Stimulated activated CD8-positive, alpha-beta memory T cell treated with anti-CD3 and anti-CD28 coated beads, Interleukin-12 subunit alpha, Interleukin-12 subunit beta, amount 100 ng/mL, for 24 hours (primary cell): ENCODE results near the gene MAN2B2.

Experiments
- DNase-seq: peaks from one replicate; pipeline ENCODE4 v3.0.0-alpha.2; 2020; ENCODE audit errors: extremely low read depth

MAN2B2 gene

DNA sequence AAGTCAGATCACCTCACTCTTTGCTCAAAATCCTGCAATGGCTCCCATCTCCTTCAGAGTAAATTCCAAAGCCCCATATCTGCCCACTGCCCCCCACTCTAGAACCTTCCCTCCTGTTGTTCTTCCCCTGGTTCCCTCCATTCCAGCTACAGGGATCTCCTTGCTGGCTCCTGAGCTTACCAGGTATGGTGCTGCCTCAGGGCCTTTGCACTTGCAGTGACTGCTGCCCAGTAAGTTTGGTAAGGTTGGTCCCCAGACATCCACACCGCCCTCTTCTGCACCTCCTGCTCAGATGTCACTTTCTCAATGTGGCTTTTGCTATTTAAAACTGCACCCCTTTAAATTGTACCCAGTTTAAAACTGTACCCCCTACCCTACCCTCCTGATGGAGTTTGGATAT is 7.8 kb upstream of the MAN2B2 start:
- no peak for DNase-seq

DNA sequence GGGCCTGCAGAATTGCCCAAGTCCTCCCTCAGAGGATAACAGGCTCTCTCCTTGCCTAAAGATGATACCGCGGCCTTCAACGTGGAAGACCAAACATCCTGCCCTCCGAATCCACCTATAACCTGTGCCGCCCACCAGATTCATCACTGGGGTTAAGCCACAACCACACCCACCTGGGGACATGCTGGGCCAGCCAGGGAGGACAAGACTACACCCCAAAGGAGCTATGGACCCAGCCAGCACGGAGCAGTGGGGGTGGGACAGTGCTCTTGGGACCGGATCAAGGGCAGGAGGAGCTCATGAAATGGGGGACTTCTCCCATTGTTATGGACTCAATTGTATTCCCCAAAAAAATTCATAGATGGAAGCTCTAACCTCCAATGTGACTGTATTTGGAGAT is 6.8 kb upstream of the MAN2B2 start:
- no peak for DNase-seq

DNA sequence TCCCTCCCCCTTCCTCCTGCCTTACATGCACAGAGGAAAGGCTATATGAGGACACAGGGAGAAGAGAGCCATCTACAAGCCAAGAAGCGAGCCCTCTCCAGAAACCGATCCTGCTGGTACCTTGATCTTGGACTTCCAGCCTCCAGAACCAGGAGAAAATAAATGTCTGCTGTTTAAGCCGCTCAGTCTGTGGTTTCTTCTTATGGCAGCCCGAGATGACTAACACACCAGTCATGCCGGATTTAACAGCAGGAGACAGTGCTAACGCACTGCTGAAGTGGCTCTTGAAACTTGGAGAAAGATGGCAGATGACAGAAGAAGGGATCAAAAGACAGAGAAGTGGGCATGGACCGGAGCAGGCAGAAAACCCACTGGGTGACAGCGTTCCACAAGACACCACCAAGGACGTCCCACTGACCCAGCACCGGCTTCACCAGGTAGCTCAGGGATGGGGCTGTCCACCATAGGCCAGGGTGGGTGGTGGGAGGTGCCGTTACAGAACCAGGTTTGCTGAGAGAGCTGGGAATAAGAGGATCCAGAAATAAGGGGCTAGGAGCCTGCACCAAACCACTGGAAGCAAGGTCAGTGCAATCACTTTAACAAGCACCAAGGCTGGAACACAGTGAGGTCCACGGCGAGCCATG is 6.2 kb upstream of the MAN2B2 start:
- DNase-seq = no peak

DNA sequence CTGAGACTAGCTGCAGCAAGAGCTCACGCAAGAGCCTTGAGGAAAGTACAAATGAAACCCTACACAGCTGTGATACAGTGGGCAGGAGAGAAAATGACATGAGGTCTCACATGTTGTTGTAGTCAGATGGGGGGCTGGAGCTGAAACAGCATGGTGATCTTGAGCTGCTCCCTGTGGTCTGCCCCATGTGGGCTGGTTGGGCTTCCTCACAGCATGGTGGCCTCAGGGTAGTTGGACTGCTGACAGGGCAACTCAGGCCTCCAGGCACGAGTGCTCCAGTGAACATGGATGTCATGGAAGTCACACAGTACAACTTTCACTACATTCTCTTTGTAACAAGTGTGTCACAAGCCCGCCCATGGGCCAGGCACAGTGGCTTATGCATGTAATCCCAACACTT is 3.4 kb upstream of the MAN2B2 start:
- DNase-seq = no peak

DNA sequence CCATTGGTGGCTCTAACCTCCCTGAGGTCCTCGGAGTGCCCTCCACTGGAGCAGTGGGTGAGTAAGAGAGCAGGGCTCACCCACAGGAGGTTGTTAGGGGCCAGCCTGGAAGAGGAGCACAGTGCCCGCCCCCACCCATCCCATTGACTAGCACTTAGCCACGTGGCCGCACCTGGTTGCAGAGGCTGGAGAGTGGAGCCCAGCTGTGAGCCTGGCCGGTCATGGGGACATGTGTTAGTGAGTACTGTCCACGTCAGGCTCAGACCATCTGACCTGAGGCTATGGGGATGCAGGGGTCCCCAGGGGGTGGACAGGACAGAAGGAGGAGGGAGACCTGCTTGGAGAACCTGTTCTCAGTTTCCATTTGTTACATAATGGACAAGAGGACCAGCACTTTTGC is 1.4 kb upstream of the MAN2B2 start:
- no peak for DNase-seq

DNA sequence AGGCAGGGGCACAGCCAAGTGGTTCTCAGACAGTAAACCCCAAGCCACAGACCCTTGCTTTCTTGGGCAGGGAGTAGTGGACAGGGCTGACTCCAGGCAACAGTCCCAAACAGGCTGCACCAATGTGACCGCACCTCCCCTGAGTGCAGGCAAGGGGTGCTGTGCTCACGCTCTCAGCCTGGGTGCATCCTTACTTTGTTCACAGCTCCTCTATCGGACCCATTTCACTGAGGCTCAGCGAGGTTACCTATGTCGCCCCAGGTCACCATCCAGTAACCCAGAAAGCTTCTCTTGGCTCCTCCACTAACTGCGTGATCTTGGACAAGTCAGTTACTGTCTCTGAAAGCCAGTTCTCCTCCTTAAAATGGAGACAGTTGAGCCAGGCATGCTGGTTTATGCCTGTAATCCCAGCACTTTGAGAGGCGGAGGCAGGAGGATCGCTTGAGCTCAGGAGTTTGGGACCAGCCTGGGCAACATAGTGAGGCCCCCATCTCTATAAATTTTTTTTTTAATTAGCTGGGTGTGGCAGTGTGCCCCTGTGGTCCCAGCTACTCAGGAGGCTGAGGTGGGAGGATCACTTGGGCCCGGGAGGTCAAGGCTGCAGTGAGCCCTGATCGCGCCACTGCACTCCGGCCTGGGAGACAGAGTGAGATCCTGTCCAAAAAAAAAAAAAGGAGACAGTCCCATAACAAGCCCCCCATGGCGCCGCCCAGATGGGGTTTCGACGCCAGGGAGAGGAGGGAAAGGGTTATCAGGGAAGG is 823 bp upstream of the MAN2B2 start:
- no peak for DNase-seq

DNA sequence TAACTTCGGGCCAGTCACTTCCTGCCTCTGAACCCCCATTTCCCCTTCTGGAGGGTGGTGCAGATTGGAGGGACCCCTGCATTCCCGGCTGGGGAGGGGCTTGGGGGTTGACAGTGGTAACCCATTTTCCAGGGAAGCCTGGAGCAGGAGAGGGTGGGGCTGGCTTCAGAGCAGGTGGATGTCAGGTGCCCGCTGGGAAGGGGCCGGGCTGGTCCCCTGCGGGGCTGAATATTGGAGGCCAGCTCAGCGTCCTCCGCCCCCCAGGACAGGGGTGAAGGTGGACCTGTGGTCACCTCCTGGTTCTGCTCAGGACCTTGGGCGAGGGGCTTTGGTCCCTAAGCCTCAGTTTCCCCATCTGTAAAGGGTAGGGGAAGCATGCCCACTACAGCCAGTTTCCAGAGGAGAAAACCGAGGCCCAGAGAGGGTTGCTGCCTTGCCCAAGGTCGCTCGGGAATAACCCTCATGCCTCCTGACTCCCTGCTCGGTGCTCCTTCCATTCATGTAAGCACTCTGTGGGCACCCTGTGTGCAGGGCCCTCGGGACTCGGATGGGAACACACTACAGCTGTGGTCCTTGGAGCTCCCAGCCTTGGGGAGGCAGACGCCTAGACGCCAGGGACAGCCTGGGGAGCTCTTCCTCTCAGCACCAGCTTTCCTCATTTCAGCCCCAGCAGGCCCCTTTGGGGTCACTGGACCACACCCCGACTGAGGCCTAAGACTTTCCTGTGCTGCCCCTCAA is 683 bp downstream of the MAN2B2 start:
- no peak for DNase-seq

DNA sequence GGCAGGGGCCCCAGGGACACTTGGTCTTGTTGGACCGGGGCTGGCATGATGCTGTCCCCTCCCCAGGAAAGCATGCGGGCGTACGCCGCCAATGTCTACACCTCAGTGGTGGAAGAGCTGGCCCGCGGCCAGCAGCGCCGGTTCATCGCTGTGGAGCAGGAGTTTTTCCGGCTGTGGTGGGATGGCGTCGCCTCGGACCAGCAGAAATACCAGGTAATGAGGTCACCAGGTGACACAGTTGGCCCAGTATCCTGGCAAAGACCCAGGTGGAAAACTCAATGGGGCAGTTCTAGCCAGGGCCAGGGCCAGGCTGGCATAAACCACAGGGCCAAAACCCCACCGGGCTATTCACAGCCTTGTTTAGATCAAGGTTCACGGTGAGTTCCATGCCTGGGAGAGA is 1.5 kb downstream of the MAN2B2 start:
- no peak for DNase-seq

DNA sequence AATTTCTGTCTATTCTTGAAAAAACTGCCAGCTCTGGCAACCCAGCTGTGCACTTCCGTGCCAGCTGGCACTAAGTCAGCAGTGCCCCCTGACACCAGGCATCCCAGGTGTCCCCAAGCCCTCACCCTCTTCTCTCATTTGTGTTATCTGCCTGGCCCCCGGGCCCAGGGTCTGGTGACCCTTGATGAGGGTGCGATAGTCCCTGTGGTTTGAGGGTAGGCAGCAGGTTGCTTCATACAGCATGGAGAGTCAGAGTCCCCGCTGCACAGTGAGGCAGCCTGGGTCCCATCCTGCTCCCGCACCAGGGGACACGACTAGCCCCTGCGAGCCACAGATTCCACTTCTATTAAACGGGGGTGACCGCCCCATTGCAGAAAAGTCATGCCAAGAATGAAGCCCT is 1.9 kb downstream of the MAN2B2 start:
- no peak for DNase-seq

DNA sequence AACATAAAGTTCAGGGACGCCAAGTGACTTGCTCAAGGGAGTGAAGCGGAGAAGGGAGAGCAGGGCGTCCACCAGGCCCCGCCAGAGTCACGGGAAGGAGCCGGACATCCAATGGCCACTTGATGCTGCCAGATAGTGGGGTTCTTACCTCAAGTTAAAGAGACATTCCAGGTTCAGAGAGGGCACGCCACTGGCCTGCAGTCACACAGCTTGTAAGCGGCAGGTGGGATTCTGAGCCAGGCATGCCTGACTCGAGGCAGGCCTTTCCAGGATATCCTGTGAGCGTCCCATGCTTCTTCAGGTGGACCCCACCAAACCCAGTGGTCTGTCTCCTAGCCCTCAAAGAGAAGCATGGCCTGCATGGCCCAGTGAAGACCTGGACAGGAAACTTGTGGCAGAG is 2.4 kb downstream of the MAN2B2 start:
- no peak for DNase-seq

DNA sequence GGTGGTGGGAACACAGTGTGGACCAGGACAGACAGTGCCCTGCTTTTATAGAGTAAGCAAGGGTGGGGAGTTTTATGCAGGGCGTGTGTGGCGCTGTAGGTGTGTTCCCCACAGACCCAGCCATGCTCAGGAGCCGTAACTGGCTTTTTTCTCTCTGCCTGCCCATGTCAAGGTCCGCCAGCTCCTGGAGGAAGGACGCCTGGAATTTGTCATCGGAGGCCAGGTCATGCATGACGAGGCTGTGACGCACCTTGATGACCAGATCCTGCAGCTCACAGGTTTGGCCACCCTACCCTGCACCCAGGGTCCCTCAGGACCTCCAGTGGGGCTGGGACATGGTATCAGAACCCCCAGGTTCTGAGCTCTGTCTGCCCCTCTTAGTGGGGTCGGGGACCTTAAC is 3.2 kb downstream of the MAN2B2 start:
- DNase-seq = no peak

DNA sequence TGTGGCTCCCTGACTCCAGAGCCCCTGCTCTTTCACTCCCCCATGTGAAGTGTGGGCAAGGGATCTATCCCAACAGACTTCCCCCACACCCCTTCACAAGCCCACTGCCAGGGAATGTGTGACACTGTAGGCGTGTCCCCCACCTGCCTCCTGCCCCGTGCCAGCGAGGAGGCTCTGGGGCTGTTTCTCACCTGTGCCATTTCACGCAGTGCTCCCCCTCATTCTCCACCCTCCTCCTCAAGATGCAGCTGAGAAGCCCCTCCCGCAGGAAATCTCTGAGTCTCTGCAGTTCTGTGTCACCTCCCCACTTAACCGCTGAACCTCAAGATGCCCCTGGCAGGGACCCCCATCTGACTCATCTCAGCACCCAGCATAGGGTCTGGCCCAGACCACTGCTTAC is 5.4 kb downstream of the MAN2B2 start:
- no peak for DNase-seq

DNA sequence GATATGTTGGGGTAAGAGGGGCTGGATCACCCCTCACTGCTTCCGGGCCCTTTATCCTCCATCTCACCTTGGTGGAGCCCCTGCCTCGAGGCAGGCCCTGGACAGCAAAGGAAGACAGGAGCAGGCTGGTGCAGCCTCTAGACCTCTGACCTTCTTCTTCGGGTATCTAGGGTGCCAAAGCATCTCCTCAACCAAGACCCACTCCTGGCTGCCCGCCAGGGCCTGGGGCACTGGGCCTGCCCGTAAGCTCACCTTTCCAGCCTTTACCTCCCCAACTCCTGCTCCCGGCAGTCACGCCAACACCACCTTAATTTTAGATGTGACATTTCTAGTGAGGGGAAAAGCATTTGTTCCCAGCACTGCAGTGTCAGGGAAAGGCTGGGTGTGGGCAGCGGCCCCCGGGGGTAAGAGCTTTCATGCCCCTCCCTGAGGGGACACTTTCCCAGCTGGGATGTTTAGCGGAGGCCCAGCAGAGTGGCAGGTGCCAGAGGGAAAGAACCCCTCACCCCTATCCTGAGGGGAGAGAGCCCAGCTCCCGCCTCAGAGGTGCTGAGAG is 6.7 kb downstream of the MAN2B2 start:
- no peak for DNase-seq

DNA sequence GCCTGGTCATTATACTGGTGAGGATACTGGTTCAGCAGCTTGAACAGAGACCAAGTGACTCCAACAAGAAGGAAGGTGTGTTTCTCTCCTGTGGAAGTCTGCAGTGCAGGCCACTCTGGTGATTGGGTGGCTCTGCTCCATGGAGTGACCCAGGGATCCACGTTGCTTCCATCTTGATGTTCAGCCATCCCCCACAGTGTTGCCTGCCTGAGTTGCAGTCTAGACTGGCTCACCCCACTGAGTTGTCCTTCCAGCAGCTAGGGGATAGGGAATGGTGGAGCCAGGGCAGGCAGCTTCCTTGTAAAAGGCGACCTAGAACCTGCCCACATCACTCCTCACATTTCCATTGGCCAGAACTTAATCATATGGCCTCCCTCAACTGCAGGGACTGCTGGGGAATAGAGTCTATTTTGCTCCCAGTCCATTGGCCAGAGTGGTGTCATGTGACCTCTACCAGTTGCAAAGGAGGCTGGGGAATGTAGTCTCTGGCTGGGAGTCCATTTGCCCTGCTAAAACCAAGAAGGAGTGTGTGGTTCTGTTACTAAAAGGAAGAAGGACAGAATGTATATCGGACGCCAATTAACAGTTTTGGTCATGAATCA is 8.0 kb downstream of the MAN2B2 start:
- DNase-seq = no peak

DNA sequence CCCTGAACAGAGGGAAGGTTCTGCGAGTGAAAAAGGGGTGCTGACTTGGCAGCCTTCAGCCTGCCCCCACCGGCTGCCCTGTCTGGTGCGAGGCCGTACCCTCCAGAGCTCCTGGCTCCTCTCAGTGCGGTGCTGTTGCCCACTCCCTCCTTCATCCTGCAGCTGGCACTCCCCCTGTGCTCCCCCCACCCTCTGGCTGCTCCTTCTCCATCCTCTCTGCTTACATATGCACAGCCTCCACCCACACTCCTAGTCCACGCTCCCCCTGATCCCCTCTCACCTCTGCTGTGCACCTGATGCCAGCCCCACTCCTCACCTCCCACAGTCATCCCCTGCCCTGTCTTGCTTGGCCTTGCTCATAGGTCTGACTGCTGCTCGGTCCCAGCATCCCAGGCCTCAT is 9.9 kb downstream of the MAN2B2 start:
- DNase-seq = no peak

DNA sequence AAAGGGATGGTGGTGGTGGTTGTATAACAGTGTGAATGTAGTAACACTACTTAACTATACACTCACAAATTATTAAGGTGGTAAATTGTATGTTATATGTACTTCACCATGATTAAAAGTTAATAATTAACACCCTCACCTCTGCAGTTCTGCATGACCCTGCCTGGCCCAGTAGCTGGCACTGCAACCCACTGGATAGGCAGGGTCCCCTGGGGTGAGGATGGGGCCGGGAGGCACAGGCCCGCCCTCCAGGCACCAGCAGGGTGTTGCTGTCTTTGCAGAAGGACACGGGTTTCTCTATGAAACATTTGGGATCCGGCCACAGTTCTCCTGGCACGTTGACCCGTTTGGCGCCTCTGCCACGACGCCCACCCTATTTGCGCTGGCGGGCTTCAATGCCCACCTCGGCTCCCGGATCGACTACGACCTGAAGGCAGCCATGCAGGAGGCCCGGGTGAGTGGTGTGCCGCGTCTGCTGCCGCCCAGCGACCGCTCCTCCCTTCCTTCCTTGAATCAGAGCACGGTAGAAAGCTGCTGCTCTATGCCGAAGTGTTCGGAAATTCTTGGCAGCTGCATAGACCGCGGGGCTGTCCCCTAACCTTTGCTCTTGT is 11.8 kb downstream of the MAN2B2 start:
- no peak for DNase-seq

DNA sequence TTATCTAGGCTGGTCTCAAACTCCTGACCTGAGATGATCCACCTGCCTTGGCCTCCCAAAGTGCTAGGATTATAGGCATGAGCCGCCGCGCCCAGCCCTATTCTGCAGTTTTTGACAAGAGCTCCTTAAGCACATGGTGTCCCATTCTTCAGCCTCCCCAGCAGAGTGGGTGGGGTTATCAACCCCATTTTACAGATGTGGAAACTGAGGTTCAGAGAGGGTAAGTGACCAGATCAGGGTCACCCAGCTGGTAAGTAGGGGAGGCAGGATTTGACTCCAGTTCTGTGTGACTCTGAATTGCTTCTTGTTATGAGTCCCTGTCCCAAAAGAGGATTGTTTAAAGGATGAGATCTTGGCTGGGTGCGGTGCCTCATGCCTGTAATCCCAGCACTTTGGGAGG is 14.5 kb downstream of the MAN2B2 start:
- no peak for DNase-seq

DNA sequence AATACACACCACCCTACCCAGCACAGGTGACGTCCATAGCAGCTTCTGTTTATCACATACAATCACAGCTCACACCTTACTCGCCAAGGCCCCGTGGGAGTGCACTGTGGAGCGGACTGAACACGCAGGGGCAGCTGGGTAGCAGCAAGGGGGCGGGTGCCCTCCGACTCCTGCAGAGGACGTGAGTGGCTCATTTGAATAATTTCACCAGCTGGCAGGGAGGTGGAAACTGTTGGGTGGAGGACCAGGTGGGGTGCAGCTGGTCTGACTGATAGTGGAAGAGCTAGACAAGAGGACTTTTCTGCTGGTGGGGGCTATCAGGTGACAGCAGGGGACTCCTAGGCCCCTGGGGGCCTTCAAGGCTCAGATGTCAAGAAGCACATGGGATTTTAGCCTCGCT is 16.3 kb downstream of the MAN2B2 start:
- no peak for DNase-seq

DNA sequence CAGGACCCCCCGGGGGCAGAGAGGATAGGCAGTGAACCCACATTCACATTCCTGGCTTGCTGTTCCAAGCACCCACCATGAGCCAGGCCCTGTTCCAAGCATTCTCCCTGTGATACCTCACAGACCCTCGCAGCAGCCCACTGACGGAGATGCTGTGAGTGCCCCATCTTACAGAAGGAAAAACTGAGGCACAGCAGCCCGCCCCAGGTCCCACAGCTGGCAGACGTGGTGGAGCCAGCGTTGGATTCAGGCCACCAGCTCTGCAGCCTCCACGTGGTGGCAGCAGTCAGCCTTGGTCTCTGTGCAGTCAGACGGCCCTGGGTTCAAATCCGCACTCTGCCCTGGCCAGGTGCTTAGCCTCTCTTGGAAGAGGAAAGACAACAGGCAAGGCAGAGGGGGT is 16.8 kb downstream of the MAN2B2 start:
- no peak for DNase-seq

DNA sequence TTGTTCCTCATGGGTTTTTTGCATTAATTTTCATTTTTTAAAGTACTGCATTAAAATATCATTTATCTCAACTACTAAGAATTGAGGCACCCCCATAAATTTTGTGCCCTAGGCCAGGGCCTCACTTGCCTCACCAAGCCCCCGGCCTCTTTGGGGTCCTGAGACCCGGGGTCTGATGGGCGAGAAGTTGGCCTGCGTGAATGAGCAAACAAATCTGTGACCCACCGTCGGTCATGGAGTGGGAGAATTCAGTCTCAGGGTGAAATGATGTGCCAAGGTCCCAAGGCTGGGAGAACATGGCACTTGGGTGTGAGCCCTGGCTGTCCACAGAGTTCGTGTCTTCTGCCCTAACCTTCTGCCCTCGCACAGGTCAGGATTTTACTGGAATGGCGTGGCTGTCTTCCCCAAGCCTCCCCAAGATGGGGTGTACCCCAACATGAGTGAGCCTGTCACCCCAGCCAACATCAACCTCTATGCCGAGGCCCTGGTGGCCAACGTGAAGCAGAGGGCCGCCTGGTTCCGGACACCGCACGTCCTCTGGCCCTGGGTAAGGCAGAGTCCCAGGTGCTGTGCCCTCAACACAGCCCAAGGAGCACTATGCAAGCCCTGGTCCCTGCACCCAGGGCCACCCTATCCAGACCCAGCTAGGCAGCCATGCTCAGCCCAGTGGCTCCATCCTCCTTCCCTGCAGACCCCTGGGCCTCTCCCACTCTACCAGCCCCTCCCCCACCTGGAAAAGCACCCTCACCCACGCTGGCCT is 18.0 kb downstream of the MAN2B2 start:
- DNase-seq = no peak

DNA sequence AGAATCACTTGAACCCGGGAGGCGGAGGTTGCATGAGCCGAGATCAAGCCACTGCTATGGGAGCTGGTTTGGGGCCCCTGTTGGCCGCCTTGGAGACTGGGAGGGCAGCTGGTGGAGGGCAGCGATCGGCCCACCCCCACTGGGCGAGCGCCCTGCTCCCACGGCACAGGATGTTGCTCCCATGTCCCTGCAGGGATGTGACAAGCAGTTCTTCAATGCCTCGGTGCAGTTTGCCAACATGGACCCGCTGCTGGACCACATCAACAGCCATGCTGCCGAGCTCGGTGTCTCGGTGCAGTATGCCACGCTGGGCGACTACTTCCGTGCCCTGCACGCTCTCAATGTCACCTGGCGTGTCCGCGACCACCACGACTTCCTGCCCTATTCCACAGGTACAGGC is 19.4 kb downstream of the MAN2B2 start:
- no peak for DNase-seq
